OCI-M2 (cell line): ENCODE results near the gene MAPK8IP3.
A peak's percentile ranks its signal among the peaks of the same experiment; 100 is the strongest.
"Not testable (repeated sequence)": the region's sequence is repeated elsewhere in the genome, so short reads cannot be mapped to it uniquely, and the experiment has no call there.

Experiments used
- DNase-seq: peaks from one replicate; lab custom pipeline; 2025; ENCODE audit not compliant: unreplicated experiment; lab: John Stamatoyannopoulos, UW

The MAPK8IP3 gene

DNA sequence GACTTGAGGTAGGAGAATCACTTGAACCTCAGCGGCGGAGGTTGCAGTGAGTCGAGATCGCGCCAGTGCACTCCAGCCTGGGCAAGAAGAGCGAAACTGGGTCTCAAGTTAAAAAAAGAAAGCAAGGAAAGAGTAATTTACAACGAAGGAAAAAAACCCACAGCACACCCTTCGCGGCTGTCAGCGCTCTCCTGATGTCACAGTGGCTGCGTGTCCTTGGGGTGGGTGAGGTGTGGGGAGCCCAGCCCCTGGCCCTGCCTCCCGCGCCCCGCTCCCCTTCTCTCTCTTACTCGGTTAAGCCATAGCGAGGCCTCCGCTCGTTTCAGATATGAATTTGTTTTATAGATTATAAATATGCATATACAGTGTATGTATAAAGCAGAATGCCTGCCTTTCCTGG lies 28.7 kb upstream of the MAPK8IP3 start:
- no peak for DNase-seq

DNA sequence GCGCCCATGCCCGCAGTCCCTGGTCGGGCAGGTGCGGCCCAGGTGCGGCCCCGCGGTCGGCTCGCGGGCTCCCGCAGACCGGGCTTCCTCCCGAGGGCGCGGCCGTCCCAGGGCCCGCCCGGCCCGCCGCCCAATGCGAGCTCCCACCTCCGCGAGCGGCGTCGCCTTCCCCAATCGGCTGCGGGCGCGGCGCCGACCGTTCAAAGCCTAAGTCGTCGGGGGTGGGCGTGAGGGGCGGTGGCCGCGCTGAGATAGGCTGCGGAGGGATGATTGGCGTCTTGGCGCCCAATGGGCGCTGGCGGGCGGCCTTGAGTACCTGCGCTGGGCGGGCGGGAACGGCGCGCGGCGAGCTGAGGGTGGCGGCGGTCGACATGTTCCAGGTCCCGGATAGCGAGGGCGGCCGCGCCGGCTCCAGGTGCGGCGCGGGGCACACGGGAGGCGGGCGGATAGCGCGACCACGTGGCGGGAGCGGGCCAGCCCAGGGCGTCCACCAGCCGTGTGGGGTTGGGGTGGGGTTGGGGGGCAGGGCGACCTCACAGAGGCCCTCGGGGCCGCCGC lies 28.0 kb upstream of the MAPK8IP3 start, which contains the start of gene JPT2:
Gene JPT2 (plus strand): TSS at position 338 of the 558 bp plus-strand sequence. CDS start 34 bp downstream, at position 372.
- peak; percentile 42 for DNase-seq

DNA sequence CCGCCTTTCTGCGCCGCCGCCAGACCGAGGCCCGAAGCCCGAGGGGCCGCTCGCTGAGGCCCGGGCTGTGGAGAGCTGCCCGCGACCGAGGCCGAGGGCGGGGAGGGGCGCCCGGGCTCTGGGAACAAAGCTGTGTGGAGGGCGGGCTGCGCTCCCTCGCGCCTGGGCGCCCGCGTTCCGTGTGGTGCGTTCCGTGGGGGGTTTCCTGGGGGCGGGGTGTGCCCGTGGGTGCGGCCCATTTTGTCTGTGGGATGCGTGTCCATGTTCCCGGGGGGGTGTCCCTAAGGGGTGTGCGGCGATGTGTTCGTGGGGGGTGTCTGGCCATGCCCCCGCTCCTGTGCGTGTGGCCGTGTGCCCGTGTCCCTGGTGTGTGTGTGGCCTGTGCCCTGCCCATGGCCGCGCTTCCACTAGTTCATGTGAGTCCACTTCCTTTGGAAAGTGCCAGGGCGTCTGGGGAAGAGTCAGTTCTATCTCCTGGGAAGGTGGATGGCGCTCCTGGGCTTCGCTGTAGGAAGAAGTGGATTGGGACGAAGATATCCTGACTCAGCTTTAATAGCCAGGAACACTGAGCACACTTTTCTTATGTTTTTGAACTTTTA lies 27.4 kb upstream of the MAPK8IP3 start:
- no peak for DNase-seq

DNA sequence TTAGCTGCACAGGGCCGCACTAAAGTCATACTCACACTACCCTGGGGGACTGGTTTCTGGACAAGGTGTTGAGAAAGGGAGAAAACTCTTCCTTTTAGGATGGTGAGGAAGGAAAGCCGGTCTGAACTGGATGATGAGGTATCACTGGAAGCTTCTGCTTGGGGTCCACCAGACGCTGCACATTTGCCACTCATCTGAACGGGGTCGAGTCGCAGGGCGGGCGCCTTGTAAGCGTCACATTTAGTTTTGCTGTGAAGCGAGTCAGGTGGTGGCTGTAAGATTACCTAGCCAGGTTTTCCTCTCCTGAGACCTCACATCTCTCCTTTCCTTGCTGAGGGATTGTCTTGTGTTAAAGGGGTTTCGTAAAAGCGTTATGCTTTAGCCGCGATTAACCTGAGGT lies 25.6 kb upstream of the MAPK8IP3 start:
- DNase-seq = no peak

DNA sequence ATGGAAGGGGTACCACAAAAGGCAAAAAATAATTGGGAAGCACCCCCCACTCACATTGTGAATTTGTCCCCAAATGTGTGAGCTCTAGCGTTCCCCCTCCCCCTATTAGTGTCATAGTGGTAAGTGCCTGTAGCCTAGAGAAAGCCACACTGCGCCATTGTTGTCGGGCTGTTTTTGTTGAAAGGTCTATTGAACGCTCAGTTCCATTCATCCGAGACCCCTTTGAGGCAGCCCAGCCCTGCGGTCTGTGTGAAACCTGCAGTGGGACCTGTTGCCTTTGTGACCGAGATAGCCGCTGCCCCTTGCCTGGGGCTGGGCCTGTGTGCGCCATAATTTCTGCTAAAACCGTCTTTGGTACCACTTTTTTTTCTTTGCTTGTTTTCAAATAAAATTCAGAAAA lies 25.0 kb upstream of the MAPK8IP3 start:
- DNase-seq = no peak

DNA sequence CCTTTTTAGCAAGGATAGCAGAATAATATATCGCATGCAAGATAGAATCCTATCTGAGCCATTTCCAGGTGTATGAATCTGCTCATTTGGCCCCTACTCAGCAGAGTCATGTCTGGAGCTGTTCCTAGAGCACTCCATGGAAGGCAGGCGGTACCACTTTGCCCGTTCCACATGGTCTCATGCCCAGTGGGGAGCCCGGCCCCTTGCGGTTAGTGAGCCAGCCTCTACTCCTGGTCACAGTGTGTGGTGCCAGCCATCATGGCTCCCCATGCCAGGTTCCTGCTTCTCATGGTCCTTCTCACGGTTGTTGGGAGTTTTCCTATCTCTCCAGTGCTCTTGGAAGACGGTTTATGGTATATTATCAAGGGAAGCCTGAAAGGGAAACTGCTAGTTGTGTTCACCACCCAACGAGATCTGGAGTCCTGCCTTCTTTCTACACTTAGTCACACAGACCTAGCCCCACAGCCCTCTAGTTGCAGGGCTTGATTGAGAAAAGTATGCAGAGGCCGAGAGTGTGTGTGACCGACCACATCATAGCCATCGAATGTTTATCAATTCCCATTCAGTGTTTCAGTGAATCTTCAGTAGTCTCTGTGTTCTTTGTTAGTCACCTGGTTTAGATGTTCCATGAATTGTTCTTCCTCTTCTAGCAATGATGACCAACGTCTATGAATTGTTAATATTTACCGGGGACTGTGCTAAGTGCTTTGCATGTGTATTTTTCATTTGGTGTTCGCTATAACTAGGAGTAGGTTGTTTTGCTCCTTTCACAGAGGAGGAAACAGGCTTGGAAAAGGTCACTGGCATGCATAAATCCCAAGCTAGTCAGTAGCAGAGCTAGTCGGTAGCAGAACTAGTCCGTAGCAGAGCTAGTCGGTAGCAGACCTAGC lies 18.3 kb upstream of the MAPK8IP3 start:
- DNase-seq = no peak

DNA sequence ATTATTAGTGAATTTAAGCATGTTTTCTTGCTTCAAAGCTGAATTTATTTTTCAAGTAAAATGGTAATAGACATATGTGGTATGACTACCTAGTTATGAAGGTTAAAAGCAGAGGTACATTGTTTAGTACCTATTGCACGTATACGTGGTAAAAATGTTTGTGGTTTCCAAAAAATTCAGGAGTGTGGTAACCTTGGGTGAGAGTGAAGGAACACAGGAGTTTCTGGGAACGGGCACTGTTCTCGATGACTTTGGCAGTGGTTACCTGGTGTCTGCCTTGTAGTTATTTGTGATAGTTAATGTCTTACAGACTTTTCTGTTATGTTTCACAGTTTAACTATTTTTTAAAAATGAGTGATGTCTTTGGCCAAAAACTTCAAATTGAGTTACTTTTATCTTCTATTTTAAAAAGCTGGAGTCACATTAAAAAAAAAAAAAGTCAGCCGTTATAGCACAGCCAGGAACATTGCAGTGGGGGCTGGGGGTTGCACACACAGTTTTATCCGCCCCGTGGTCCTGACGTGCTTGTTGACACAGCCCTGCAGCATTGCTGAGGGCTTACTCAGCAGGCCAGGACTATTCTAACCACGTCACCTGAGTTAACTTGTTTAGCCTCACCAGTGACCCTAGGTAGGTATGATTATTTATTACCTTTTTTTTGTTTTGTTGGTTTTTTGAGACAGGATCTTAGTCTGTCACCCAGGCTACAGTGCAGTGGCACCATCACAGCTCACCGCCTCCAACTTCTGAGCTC lies 17.0 kb upstream of the MAPK8IP3 start:
- DNase-seq = no peak

DNA sequence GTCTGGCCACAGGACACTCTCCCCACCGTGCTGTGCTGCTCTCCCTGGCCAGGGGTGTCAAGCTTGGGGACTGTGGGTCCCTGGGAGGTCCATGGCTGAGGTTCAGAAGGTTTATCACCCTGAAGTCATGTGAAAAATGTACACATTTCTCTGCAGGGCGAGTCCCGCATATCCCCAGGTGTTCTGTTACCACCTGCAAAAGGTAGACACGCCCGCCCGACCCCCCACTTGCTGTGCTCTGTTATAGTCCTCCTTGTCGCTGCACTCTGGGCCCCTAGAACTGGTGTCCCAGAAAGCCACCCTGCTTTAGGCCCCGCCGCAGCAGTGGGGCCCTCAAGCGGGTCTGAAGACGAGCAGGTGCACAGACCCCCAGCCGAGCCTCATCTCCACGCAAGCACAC lies 16.1 kb upstream of the MAPK8IP3 start:
- DNase-seq = no peak

DNA sequence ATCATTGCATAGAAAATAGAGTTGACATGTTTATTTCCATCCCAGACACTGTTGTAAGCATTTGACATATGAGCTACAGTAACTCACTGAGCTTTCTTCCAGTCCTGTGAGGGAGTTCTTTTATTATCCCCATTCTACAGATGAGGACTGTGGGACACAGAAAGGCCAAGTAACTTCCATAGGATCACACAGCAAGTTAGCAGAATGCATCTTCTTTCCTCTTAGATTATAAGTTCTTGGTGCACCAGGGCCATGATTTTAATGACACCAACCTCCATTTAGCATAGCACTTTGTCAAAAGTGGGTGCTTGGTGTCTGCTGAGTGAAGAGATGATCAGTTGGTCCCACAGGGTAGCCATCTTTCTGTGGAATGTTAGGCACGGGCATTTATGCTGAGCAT lies 15.2 kb upstream of the MAPK8IP3 start:
- no peak for DNase-seq

DNA sequence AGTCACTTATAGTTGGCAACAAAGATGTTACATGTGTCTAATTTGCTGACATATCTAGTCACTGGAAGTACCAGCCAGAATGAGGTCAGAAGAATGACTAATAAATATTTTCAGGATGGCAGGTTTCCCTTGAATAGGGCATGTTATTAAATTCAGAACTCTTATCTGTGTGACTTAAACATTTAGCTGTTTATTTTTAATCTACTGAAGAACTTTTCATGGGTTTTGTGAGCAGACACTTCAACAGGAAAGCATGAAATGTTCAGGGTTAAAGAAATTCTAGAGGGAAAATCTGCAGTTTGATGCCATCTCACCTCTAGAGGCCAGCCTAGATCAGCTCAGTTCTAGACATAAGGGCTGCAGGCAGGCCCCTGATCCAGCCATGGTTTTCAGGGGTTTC lies 14.7 kb upstream of the MAPK8IP3 start:
- no peak for DNase-seq

DNA sequence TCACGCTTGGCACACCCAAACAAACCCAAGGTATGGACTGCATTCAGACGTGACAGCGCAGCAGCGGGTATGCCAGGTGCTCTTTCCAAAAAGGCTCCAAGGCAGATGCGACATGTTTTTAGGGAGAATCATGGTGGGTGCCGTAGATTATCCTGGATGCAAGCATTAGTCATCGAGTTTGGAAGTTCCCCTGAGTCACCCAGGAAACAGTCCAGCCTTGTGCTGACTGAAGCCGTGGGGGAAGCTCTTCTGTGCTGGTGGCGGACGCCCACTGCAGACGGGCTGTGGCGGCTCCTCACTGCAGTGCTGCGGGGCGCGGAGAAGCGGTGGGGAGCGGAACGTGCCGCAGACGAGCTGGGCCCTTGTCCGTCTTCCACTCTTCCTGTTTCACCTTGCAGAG lies 14.0 kb upstream of the MAPK8IP3 start:
- DNase-seq = no peak

DNA sequence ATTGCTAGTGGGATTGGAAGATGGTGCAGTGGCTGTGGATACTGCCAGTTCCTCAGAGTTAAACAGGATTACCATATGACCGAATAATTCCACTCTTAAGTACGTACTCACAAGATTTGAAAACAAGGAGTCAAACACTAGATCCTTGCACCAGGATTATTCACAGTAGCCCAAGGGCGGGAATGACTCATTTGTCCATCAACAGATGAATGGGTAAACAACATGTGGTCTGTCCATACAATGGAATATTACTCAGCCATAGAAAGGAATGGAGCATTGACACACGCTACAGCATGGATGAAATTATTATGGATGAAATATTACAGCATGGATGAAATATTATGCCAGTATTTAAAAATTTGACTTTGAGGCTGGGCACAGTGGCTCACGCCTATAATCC lies 9.1 kb upstream of the MAPK8IP3 start:
- no peak for DNase-seq

DNA sequence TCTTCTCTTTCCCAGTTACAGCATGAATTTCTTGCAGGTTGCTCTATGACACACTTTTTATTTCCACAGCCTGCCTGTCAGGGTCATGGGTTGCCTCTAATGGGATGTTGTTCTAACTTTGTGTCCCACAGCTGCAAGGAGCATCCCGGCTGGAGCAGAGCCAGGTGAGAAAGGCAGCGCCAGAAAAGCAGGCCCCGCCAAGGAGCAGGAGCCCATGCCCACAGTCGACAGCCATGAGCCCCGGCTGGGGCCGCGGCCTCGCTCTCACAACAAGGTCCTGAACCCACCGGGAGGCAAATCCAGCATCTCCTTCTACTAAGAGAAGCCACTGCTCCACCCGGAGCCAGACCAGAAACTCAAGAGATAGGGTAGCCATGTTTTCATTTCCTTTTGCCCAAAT lies 7.3 kb upstream of the MAPK8IP3 start:
- DNase-seq = no peak

DNA sequence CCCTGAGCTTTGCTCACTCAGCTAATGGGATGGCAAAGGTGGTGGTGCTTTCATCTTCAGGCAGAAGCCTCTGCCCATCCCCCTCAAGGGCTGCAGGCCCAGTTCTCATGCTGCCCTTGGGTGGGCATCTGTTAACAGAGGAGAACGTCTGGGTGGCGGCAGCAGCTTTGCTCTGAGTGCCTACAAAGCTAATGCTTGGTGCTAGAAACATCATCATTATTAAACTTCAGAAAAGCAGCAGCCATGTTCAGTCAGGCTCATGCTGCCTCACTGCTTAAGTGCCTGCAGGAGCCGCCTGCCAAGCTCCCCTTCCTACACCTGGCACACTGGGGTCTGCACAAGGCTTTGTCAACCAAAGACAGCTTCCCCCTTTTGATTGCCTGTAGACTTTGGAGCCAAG lies 5.7 kb upstream of the MAPK8IP3 start:
- DNase-seq = no peak

DNA sequence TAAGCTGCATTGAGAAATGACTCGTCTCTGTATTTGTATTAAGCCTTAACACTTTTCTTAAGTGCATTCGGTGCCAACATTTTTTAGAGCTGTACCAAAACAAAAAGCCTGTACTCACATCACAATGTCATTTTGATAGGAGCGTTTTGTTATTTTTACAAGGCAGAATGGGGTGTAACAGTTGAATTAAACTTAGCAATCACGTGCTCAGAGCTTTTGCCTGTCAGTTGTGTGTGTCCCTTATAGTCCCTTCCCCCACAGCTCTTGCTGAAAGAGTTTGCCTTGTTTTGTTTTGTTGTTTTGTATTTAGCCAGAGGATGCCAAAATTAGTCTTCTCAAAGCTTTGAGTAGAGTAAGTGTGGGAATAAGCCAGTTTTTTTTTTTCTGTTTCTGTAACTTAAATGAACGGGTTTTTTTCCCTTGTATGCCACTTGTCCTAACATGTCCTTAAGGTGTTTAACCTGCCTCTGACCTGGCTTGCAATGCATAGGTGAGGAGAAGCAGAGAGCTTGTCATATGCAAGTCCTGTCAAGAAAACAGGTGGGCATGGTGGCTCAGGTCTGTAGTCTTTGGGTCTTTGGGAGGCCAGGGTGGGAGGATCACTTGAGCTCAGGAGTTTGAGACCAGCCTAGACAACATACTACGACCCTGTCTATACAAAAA lies 4.6 kb upstream of the MAPK8IP3 start:
- DNase-seq = no peak

DNA sequence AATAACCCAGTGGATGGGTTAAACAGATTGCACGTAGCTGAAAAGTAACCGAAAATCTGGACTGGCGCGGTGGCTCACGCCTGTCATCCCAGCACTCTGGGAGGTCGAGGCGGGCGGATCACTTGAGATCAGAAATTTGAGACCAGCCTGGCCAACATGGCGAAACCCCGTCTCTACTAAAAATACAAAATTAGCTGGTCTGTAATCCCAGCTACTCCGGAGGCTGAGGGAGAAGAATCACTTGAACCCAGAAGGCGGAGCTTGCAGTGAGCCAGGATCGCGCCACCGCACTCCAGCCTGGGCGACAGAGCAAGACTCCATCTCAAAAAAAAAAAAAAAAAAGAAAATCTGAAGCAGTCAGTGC lies 689 bp upstream of the MAPK8IP3 start:
- DNase-seq = not testable (repeated sequence)

DNA sequence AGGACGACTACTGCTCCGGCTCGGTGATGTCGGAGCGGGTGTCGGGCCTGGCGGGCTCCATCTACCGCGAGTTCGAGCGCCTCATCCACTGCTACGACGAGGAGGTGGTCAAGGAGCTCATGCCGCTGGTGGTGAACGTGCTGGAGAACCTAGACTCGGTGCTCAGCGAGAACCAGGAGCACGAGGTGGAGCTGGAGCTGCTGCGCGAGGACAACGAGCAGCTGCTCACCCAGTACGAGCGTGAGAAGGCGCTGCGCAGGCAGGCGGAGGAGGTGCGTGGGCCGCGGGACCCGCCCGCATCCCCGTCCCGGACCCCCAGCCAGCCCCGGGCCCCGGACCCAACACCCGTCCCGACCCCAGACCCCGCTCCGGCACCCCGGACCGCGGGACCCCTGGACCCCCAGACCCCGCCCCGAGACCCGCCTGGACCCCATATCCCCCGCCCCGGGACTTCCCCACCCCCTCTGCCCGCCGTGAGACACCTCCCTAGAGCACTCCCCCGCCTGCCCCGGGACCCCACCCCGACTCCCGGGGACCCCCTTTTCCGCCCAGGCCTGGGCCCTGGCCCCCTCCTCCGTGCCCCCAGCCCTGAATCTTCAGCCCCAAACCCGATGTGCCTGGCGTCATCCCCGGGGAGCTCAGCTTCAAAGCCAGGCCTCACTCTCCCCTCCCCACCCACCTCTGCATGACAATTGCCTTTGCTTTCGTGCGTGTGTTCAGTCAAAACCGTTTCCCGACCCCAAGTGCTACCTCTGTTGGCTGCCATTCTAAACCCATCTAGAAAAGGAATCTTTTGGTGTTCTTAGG lies 594 bp downstream of the MAPK8IP3 start:
- DNase-seq = no peak

DNA sequence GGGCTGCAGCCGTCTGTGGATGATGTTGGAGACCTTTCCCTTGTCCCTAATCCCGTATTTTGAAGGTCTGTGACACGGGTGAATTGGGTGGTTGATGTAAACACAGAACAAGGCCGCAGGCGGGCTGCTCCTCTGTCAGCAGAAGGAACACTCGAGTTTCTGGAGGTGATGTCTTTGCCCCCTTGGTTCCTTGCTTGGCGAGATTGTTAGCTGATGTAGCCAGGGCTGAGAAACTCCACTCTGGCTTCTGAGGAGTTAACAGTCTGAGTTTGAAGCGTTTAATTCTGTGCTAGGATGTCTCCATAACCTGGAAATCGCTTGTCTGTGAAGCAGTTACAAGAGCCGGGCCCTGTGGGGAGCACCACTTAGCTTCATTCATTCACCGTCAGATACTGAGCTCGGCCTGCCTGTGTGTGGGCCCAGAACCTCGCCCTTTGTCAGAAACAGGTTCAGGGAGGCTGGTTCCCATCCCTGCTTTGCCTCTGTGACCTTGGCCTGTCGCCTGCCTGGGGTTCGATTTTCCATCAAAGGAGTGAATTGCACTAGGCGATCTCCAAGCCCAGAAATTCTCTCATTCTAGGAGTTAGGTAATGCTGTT lies 1.3 kb downstream of the MAPK8IP3 start:
- DNase-seq = no peak

DNA sequence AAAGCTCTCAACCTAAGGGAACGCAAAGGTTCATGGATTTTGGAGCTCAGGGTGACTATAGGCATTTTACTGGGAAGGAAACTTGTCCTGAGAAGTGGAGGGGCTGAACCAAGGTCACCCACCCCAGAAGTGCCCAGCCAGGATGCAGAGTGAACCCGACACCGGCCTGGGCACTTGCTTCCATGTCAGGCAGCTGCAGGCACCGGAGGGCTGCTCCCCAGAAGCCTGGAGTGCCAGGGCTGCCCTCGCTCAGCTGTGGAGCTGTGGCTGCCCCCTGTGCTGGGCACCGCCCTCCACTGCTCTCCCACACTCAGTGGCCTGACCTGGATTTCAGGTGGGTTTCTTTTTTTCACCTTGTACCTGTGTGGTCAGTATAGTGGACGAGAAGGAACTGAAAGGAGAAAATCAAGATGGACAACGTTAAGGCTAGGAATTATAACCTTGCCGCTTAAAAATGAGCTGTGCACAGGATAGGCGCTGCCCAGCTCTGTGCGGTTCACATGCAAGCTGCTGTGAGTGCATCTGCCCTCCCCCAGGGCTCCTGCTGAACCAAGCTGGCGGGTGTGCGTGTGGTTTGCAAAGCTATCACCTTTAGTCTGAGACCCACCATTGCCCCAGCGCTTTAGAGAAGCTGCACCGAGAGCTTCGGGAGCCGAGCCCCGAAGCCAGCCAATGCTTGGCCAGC lies 2.2 kb downstream of the MAPK8IP3 start:
- no peak for DNase-seq
